22Rv1 (cell line): ENCODE data around the gene SELE.

Experiments
- CTCF ChIP-seq: fragments of 450-650 bp; IDR thresholded peaks from 2 replicates; pipeline ENCODE4 v1.5.1; 2017; ENCODE audit warnings: mild to moderate bottlenecking
- ZFX ChIP-seq: fragments of 450-650 bp; IDR thresholded peaks from 2 replicates; pipeline ENCODE4 v1.6.1; 2017; ENCODE audit warnings: antibody characterized with exemption, borderline replicate concordance

GRCh38 chr1:169692756-169693460, 41.0 kb downstream of the SELE start:
- no peak for TF ChIP-seq CTCF
- no peak for TF ChIP-seq ZFX
